HepG2 (cell line): Measurements from ENCODE around the gene UCHL3. TPM values are rescaled to one million over a fixed set of nuclear protein-coding genes. Genes with fewer than 3 reads are reported as not detected.

Experiments
- AHDC1 ChIP-seq: sonication (generic); formaldehyde crosslinking; IDR thresholded peaks from 2 replicates; pipeline ENCODE4 v1.5.1; 2020; ENCODE audit warnings: mild to moderate bottlenecking, missing genetic modification reagents, borderline replicate concordance
- CBX5 ChIP-seq: sonication (generic); formaldehyde crosslinking; IDR thresholded peaks from 2 replicates; pipeline ENCODE4 v1.4.0; 2020; ENCODE audit warnings: missing genetic modification reagents, borderline replicate concordance
- CEBPG ChIP-seq: IDR thresholded peaks from 2 replicates; pipeline ENCODE4 v1.6.1; 2016
- CREBL2 ChIP-seq: sonication (generic); formaldehyde crosslinking; IDR thresholded peaks from 2 replicates; pipeline ENCODE4 v1.8.1; 2023; ENCODE audit warnings: missing genetic modification reagents, mild to moderate bottlenecking, borderline replicate concordance
- ETV5 ChIP-seq: IDR thresholded peaks from 2 replicates; pipeline ENCODE4 v1.6.1; 2018; ENCODE audit warnings: missing biosample characterization, missing genetic modification reagents, inconsistent platforms, borderline replicate concordance
- ETV6 ChIP-seq: sonication (generic); formaldehyde crosslinking; conservative IDR thresholded peaks from 2 replicates; pipeline ENCODE4 v1.4.0; 2020; ENCODE audit warnings: missing genetic modification reagents
- EZH2 ChIP-seq: conservative IDR thresholded peaks from 2 replicates; pipeline ENCODE4 v1.6.1; 2012; ENCODE audit warnings: mild to moderate bottlenecking, low read depth, low read length, moderate library complexity
- FOXC1 ChIP-seq: sonication (generic); formaldehyde crosslinking; IDR thresholded peaks from 2 replicates; pipeline ENCODE4 v1.8.0; 2022; ENCODE audit warnings: mild to moderate bottlenecking, missing genetic modification reagents, borderline replicate concordance
- FOXP1 ChIP-seq, 2 experiments: fragments of 450-650 bp in 1 of 2; IDR thresholded peaks; 2 replicates each; pipeline ENCODE4 v1.6.1; 2017 to 2018; ENCODE audit warnings: antibody characterized with exemption in 1 of 2
- GTF2F1 ChIP-seq: fragments of 150-350 bp; IDR thresholded peaks from 2 replicates; pipeline ENCODE4 v1.6.1; 2014; ENCODE audit warnings: low read length
- HCFC1 ChIP-seq: fragments of 150-350 bp; IDR thresholded peaks from 2 replicates; pipeline ENCODE4 v1.6.1; 2014; ENCODE audit warnings: low read depth, low read length
- HMG20B ChIP-seq: conservative IDR thresholded peaks from 2 replicates; pipeline ENCODE4 v1.6.1; 2016; ENCODE audit warnings: missing genetic modification reagents, missing compliant biosample characterization
- ISL2 ChIP-seq: sonication (generic); formaldehyde crosslinking; IDR thresholded peaks from 2 replicates; pipeline ENCODE4 v1.5.0; 2020; ENCODE audit warnings: missing genetic modification reagents
- KDM4B ChIP-seq: sonication (generic); formaldehyde crosslinking; IDR thresholded peaks from 2 replicates; pipeline ENCODE4 v1.4.0; 2020; ENCODE audit warnings: missing genetic modification reagents
- KLF13 ChIP-seq: sonication (generic); formaldehyde crosslinking; IDR thresholded peaks from 2 replicates; pipeline ENCODE4 v1.4.0; 2020; ENCODE audit warnings: mild to moderate bottlenecking, missing genetic modification reagents
- PHF8 ChIP-seq: sonication (generic); formaldehyde crosslinking; IDR thresholded peaks from 2 replicates; pipeline ENCODE4 v1.5.0; 2020; ENCODE audit warnings: missing genetic modification reagents
- RFX5 ChIP-seq: IDR thresholded peaks from 2 replicates; pipeline ENCODE4 v1.6.1; 2011; ENCODE audit warnings: low read depth, low read length, improper control_type of control experiment
- SRSF9 ChIP-seq: fragments of 200-400 bp; formaldehyde crosslinking; IDR thresholded peaks from 2 replicates; pipeline ENCODE4 v1.6.1; 2018; ENCODE audit warnings: borderline replicate concordance, mild to moderate bottlenecking, low read depth, low read length; ENCODE audit not compliant: insufficient read depth, poor library complexity, severe bottlenecking
- YEATS2 ChIP-seq: sonication (generic); formaldehyde crosslinking; IDR thresholded peaks from 2 replicates; pipeline ENCODE4 v1.4.0; 2020; ENCODE audit warnings: missing genetic modification reagents, borderline replicate concordance
- ZMAT3 ChIP-seq: sonication (generic); formaldehyde crosslinking; conservative IDR thresholded peaks from 2 replicates; pipeline ENCODE4 v1.7.0; 2021; ENCODE audit warnings: missing genetic modification reagents
- ZNF234 ChIP-seq: sonication (generic); formaldehyde crosslinking; conservative IDR thresholded peaks from 2 replicates; pipeline ENCODE4 v1.5.1; 2020; ENCODE audit warnings: mild to moderate bottlenecking, missing genetic modification reagents
- ZNF30 ChIP-seq: sonication (generic); formaldehyde crosslinking; IDR thresholded peaks from 2 replicates; pipeline ENCODE4 v1.5.0; 2020; ENCODE audit warnings: mild to moderate bottlenecking, missing genetic modification reagents
- ZNF513 ChIP-seq: sonication (generic); formaldehyde crosslinking; conservative IDR thresholded peaks from 2 replicates; pipeline ENCODE4 v1.5.0; 2020; ENCODE audit warnings: missing genetic modification reagents
- ZNF564 ChIP-seq: sonication (generic); formaldehyde crosslinking; IDR thresholded peaks from 2 replicates; pipeline ENCODE4 v1.8.1; 2023; ENCODE audit warnings: mild to moderate bottlenecking, missing genetic modification reagents
- polyA plus RNA-seq, 8 experiments: library from polyadenylated mRNA; depleted of rRNA in 3 of 8; stranded (reverse) in 7 of 8; unstranded in 1 of 8; fragments of >200 nt; fragmentation: Illumina TruSeq in 4 of 8; extraction: Trizol in 4 of 8; gene quantifications; 2 replicates each; pipeline versions ENCODE4 v1.2.1 to v1.2.3, GENCODE V29; 2011 to 2016; ENCODE audit warnings: low read depth in 4 of 8, missing spikeins in 1 of 8, mixed read lengths in 1 of 8; ENCODE audit not compliant: insufficient read depth in 1 of 8
- total RNA-seq, 5 experiments: library from RNA; depleted of rRNA; stranded (reverse); fragments of >200 nt; fragmentation: Illumina TruSeq; extraction: Trizol; gene quantifications; 2 replicates each; pipeline ENCODE4 v1.2.3, GENCODE V29; 2016; ENCODE audit warnings: low read depth in 1 of 5

Gene UCHL3
- total and polyA plus RNA-seq, 2 of the 13 experiments (the other 11 are each of a cell fraction or from before 2014, with no cell fraction given) = 36.2 to 93.3 TPM

GRCh38 chr13:75636436-75637180 is 87.0 kb downstream of the UCHL3 start (continued):
- TF ChIP-seq CREBL2 (no peak), ZNF513 (no peak), SRSF9 (no peak), GTF2F1 (no peak), CEBPG (no peak), ZNF564 (CRISPR knock-in tag) (0 out of 2 replicates have a peak, but pooled peaks have one; percentile 22), EZH2 (no peak), RFX5 (no peak), FOXP1 (IDR thresholded peaks at IDR 0.05) (no peak), FOXP1 (CRISPR knock-in tag; IDR thresholded peaks at IDR 0.05) (no peak), YEATS2 (no peak), ZNF30 (no peak), HCFC1 (no peak), ISL2 (no peak), FOXC1 (CRISPR knock-in tag) (peak; percentile 51; the same call in 1 of the 2 replicates), ETV6 (CRISPR knock-in tag) (no peak), KDM4B (CRISPR knock-in tag) (peak; percentile 54; the same call in 1 of the 2 replicates), HMG20B (CRISPR knock-in tag) (no peak), ZNF234 (CRISPR knock-in tag) (no peak), ZMAT3 (peak; percentile 56), AHDC1 (peak; percentile 19; the same call in 1 of the 2 replicates), PHF8 (peak; percentile 42; the same call in 1 of the 2 replicates), CBX5 (no peak; the same call in 1 of the 2 replicates), KLF13 (CRISPR knock-in tag) (no peak; the same call in 1 of the 2 replicates), ETV5 (CRISPR knock-in tag) (peak; percentile 54; the same call in 1 of the 2 replicates)
